LHCN-M2 (cell line): ENCODE results near the gene NCR3LG1. TPM values are rescaled to one million over a fixed set of nuclear protein-coding genes. Genes with fewer than 3 reads are reported as not detected.
"Not testable (repeated sequence)": the region's sequence is repeated elsewhere in the genome, so short reads cannot be mapped to it uniquely, and the experiment has no call there.

Source experiments
- DNase-seq: peaks from one replicate; pipeline ENCODE4 v3.0.0-alpha.2; 2012; ENCODE audit warnings: low read depth
- total RNA-seq: library from RNA; depleted of rRNA; stranded (reverse); fragments of >200 nt; gene quantifications from 2 replicates; pipeline ENCODE4 v1.2.3, GENCODE V29; 2014; rRNA removed

The NCR3LG1 gene
- total RNA-seq, 1 experiment from 2014 or later = 2.0 TPM

DNA sequence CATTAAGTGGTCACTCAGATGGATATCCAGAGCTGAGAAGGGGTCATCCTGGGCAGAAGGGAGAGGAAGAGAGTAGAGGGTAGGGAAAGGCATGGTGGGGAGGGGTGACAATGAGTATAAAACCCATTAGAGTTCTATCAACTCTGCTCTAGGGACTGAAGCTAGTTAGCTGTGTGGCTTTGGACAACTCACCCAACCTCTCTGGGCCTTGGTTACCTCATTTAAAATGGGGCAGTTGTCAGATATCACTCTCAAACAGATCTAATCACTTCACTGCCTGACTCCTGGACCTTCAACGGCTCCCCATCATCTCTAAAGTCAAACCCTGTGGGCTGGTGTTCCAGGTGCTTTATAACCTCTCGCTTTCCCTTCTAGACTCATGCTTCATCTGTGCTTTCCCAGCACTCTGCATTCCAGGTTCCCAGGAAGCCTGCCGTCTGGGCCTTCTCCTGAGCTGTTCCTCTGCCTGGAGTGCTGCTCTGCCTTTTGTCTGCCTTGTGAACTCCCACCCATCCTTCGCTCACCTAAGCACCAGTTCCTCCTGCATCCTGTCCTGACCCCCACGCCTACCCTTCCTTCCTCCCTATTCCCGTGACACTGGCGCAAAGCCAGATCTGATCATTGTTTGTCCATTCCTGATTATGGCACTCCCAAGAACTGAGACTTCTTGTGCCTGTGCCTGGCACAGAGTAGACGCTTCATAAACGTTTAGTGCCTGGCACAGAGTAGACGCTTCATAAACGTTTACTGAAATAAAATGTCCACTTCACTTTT lies 59.2 kb downstream of the NCR3LG1 start:
- DNase-seq = no peak

DNA sequence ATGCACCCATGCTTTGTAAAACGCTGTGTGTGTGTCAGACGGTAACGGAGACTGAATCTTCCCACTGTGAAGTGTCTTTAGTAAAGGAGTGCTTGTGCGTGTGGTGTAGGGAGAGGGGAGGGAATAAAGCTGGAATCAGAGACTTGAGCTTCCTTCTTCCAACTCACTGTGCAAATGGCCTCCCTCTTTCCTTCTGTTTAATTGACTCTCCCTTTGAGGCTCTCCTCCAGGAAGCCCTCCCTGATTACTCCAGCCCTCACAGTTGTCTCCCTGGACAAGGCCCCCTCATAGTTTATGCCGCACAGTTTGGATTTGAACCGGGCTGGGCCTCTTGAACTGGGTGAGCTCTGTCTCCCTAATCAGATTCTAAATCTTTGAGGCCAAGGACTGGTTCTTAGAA lies 59.8 kb downstream of the NCR3LG1 start:
- no peak for DNase-seq

DNA sequence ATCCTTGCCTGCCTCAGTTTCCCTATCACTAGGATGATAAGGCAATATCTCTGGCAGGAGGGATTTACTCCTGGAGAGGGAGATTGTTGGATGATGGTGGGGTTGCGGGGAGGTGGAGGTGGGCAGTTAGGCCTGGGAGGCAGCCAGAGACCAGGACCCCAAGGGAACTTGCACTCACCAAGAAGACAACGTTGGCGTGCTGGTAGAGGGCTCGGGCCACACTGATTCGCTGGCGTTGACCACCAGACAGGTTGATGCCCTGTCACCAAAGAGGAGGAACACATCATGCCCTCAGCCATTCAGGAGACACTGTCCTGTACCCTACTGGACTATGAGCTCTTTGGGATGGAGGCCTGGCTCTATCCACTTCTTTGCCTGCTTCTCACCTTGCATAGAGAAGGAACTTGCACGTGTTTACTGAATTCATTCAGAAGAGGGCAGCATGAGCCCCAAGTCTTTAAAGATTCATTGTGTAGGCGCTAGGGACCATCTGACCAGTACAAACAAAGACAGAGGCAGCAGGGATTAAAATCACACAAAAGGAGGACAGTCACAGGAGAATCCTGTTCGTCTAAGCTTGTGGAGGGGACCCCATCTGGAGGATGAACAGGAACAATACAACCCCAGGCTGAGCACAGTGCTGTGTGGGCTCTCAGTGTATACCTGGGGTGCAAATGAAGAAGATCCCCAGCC lies 61.0 kb downstream of the NCR3LG1 start:
- no peak for DNase-seq

DNA sequence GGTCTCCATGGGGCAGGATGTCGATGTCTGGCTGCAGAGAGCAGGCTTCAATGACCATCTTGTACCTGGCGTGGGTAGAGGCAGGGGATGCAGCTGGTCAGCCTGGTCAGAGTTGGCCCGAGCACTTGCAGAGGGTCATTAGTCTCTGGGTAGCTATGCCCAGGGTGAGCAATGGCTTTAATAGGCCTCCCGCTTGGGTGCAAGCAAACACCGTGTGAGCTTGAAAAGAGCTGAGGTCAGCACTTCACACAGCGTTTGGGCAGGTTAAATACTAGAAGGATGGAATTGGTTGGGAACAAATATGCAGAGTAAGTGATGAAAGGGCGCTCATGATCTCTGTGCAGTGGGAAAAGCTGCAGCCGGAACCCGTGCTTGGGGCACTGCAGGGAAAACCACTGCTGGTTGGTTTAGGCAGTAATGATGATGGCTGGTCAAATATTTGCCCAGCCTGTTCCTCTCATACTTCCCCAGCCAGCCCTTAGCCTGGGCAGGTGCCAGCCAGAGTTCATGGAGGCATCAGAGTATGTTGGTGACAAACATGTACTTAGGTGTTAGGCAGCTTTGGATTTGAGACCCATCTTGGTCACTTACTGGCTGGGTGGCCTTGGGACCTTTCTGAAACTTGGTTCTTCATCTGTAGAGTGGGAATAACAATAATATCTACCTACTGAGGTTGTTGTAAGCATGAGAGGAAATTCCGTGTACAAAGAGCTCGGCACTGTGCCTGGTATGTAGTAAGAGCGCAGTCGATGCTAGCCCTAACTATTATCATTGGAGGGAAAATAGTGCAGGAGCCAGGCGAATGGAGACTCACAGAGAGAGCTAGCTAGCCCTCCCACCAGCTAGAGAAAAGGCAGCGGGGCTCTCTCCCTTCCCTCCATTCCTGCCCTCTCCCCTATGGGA lies 62.1 kb downstream of the NCR3LG1 start:
- no peak for DNase-seq

DNA sequence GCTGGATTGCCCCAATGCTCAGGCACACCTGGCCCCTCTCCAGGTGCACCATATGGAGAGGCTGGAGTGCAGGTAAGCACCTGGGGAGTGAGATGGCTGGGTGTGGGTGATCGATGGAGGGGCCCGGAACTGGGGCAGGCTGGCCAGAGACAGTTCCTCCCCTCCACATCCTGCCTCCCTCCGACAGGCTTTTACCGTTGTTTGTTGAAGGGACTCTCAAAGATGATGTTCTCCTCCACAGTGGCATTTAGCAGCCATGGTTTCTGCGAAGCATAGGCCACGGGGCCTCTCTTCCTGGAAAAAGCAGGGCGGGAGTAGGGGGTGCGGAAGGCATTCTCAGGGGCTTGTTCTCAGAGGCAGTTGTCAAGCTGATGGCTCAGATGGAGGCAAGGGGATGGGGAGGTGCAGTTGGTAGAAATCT lies 62.7 kb downstream of the NCR3LG1 start:
- no peak for DNase-seq

DNA sequence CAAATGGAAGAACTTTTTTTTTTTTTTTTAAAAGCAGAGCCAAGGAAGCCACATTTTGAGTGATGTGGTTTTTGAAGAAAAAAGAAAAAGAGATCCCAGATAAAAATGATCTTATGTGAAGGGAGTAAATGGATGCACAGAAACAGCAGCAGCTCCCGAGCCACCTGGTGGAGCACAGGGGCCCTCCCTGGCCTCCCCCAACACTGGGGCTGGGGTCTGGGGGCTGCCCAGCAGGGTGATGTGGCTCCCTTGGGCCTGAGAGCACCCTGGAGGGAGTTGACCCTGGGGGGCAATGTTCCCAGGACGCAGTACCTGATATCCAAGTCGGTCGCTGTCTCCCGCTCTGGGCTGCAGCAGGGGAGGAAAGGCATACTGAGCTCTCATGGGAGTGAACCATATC lies 63.4 kb downstream of the NCR3LG1 start:
- no peak for DNase-seq

DNA sequence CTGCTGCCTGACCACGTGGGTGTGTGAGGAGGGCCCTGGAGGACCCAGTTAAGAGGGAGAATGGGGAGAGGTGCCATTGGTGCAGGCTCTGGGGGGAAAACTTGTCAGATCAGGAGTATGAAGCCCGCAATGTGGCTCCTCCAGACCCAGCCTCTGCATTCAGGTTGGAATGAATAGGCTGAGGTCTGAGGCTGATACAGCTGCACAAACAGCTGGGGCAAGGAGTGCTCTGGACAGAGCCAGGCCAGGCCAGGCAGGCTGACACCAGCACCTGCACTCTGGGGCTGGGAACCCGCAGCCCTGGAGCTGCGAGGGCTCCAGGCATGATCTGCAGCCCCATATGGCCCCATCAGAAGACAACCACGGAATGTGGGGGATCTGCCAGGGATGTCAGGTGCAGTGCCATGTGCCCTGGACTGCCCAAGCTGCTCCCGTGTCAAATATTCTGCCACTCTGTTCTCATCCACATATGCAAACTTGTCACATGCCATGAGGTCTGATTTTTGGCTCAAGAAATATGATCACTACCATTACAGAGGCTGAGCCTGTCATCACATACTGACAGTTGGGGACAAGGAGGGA lies 64.0 kb downstream of the NCR3LG1 start:
- DNase-seq = no peak

DNA sequence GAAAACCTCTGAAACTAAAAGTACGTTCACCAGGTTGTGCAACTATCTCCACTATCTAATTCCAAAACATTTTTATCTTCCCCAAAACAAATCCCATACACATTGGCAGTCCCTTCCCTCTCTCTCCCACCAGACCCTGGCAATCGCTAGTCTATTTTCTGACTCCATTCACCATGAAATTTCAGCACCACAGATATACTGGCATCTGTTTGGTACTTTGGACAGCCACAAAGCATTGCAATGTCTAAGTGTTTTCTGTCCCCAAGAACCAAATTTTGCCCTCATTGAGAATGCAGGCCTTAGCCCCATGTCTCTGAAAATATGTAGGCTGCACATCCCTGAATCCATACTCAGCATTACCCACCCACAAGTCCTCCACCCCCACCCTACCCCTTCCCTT lies 64.9 kb downstream of the NCR3LG1 start:
- no peak for DNase-seq

DNA sequence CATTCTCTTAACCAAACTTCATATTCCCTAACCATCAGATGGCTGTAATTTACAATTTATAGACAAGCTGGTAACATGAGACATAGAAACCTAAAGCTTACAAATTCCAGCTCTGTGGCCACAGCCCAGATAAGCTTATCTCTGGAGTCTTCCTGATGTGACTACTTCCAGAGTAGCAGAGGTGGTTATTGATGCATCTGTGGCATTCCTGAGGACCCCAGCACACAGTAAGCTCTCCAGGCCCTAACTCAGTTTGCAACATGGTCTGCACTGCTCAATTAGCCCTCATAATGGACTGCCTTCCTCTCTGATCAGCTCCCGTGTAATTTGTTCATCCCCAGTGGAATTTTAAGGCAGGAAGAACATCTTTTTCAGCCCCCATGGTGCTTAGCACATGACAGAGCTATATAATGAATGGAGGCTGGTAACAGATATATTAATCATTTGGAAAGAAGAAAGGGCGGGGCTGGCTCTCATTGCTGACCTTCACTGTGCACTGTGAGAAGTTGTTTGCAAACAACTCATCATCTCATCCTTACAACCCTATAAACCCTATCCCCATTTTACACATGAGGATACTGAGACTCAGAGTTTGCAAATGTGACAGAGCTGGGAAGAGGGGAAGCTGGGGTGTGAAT lies 67.0 kb downstream of the NCR3LG1 start:
- no peak for DNase-seq

DNA sequence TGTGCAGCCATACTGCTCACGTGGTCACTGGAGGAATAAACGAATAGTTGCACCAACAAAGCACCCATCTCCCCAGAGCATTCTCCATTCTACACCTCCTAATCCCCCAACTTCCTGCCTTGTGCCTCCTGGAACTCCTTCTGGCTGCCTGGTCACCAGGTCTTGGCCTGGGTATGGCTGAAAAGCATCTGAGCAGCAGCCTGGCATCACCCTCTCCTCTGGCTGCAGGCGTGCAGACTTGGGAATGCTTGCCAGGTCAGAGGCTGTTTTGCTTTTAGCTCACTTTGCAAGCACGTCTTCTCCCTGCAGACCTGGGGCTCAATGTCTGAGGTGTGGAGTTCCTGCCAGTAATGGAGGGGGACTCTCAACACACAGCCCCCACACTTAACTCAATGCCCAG lies 70.2 kb downstream of the NCR3LG1 start:
- DNase-seq = no peak

DNA sequence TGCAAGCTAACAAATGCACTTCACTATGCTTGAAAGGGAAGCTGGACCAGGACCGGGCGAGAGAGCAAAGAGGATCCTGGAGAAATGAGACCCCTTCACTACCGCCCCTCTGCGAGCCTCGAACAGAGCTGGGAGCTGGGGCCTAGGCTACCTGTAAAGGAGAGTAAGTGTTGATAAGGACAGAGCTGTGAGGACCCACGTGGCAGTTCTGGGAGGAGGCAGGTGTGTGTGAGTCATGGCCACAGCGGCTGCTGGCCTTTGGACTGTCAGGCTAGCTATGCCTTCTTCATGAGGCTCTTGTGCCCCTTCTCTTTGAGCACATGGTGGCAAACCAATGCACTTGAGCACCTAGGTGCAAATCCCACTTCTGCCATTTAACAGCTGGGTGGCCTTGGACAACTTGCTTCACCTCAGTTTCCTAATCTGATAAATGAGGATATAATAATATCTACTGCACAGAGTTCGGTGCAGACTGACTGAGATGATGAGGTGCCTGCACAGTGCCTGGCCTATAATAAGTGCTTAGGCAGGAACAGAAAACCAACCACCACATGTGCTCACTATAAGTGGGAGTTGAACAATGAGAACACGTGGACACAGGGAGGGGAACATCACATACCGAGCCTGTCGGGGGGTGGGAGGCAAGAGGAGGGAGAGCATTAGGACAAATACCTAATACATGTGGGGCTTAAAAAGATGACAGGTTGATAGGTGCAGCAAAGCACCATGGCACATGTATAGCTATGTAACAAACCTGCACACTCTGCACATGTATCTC lies 72.1 kb downstream of the NCR3LG1 start:
- DNase-seq = no peak

DNA sequence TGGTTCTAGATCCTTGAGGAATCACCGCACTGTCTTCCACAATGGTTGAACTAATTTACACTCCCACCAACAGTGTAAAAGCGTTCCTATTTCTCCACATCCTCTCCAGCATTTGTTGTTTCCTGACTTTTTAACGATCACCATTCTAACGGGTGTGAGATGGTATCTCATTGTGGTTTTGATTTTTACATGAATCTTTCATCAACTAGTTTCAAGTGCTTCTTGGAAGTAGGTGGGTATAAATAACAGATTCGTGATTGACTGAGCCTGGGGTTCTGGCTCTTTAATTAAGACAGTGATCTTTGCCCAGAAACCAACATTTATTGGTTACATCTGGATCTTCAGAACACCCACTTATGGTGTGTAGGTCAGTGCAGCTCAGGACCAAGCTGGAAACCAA lies 74.6 kb downstream of the NCR3LG1 start:
- not testable (repeated sequence) for DNase-seq

Other genes starting within 250 kb of the NCR3LG1 start
- gene PIK3C2A, start 143.8 kb upstream of the NCR3LG1 start, total RNA-seq = 23.3 and 24.9 TPM in 2 replicates
- gene NUCB2, start 75.1 kb upstream of the NCR3LG1 start, total RNA-seq = 33.4 and 60.7 TPM in 2 replicates
- 0.11 and 0.13 TPM in 2 replicates for gene KCNJ11, start 36.9 kb downstream of the NCR3LG1 start, total RNA-seq
- not detected in 2 replicates for gene ABCC8, start 125.0 kb downstream of the NCR3LG1 start, total RNA-seq
- gene USH1C, start 192.6 kb downstream of the NCR3LG1 start, total RNA-seq = not detected in 2 replicates
- gene OTOG, start 195.5 kb downstream of the NCR3LG1 start, total RNA-seq = not detected in 2 replicates